HepG2 (cell line): Measurements from ENCODE around the gene NTPCR. TPM values are rescaled to one million over a fixed set of nuclear protein-coding genes. Genes with fewer than 3 reads are reported as not detected.
"Not testable (repeated sequence)": the region's sequence is repeated elsewhere in the genome, so short reads cannot be mapped to it uniquely, and the experiment has no call there.

Experiments
- ATAC-seq: fragments of 200-7000 bp; cut with Tn5 transposase; 3 replicates; pipeline ENCODE4 v1.9.1; 2020; ENCODE audit warnings: mild to moderate bottlenecking, moderate library complexity
- BruUV-seq: library from RNA; stranded (reverse); fragments of 400-500 nt; replicated peaks from 2 replicates; lab custom pipeline; 2021; lab: Mats Ljungman, UMichigan
- CTCF ChIA-PET: fragments of 300-600 bp; formaldehyde crosslinking; extraction: SDS; loops from one replicate; lab custom pipeline; 2021; ENCODE audit warnings: low total read pairs, inconsistent platforms, low intra/inter-chr PET ratio; lab: Yijun Ruan, JAX
- POLR2A ChIA-PET: fragments of 350-600 bp; sonication (Branson Sonifier 250); formaldehyde crosslinking; loops from one replicate; lab custom pipeline; 2020; ENCODE audit warnings: antibody characterized with exemption, inconsistent platforms; lab: Yijun Ruan, JAX
- DNase-seq: peaks from one replicate; pipeline ENCODE4 v3.0.0-alpha.2; 2015; ENCODE audit warnings: low spot score
- FAIRE-seq: peaks from 3 replicates; lab custom pipeline; 2011; peaks lifted over from hg19 to GRCh38; lab: Jason Lieb, UNC
- H2AFZ ChIP-seq: one replicate; pipeline ENCODE4 v1.6.1; 2011; ENCODE audit warnings: low read length, inconsistent platforms
- H3K27ac ChIP-seq: fragments of 300-600 bp; 3 replicates; pipeline ENCODE4 v1.8.0; 2011; ENCODE audit warnings: mixed run types, mild to moderate bottlenecking, mixed read lengths, low read length, inconsistent platforms; ENCODE audit not compliant: insufficient read depth; ENCODE audit errors: extremely low read length
- H3K27me3 ChIP-seq, 2 experiments: fragments of 200-600 bp in 1 of 2; 2 replicates in 1 of 2; 3 replicates in 1 of 2; pipeline versions ENCODE4 v1.6.0 to v1.8.0; 2011; ENCODE audit warnings: low read length in 2 of 2, mild to moderate bottlenecking in 2 of 2, moderate library complexity in 2 of 2, inconsistent platforms in 1 of 2; ENCODE audit not compliant: insufficient read depth in 2 of 2, control insufficient read depth in 1 of 2
- H3K36me3 ChIP-seq, 2 experiments: fragments of 200-600 bp in 1 of 2; replicated peaks in 1 of 2; 2 replicates in 1 of 2; 3 replicates in 1 of 2; pipeline versions ENCODE4 v1.5.1 to v1.8.0; 2011; ENCODE audit warnings: low read length in 2 of 2, inconsistent platforms in 1 of 2; ENCODE audit not compliant: insufficient read depth in 2 of 2, control insufficient read depth in 1 of 2
- H3K4me1 ChIP-seq: 2 replicates; pipeline ENCODE4 v1.5.1; 2012; ENCODE audit warnings: low read length, inconsistent platforms; ENCODE audit not compliant: insufficient read depth
- H3K4me2 ChIP-seq: 2 replicates; pipeline ENCODE4 v1.6.0; 2011; ENCODE audit warnings: low read depth, low read length, inconsistent platforms
- H3K4me3 ChIP-seq, 3 experiments: fragments of 200-600 bp in 1 of 3; sonication (generic), shearing (Covaris generic) in 1 of 3; replicated peaks in 1 of 3; 2 replicates each; pipeline ENCODE4 v1.5.1; 2011 to 2016; ENCODE audit warnings: low read length in 3 of 3, inconsistent platforms in 2 of 3, low read depth in 2 of 3, mild to moderate bottlenecking in 2 of 3, control low read depth in 1 of 3, mixed read lengths in 1 of 3; ENCODE audit not compliant: insufficient read depth in 1 of 3
- H3K79me2 ChIP-seq: one replicate; pipeline ENCODE4 v1.6.1; 2011; ENCODE audit warnings: low read length, inconsistent platforms; ENCODE audit not compliant: insufficient read depth
- H3K9ac ChIP-seq: 2 replicates; pipeline ENCODE4 v1.6.0; 2011; ENCODE audit warnings: mild to moderate bottlenecking, low read depth, low read length, inconsistent platforms; ENCODE audit not compliant: insufficient read depth
- H3K9me3 ChIP-seq: 2 replicates; pipeline ENCODE4 v1.5.1; 2012; ENCODE audit warnings: mild to moderate bottlenecking, low read length
- H4K20me1 ChIP-seq: 2 replicates; pipeline ENCODE4 v1.6.0; 2011; ENCODE audit warnings: inconsistent platforms, mild to moderate bottlenecking, low read length, moderate library complexity; ENCODE audit not compliant: insufficient read depth
- ARNT2 ChIP-seq: sonication (generic); formaldehyde crosslinking; IDR thresholded peaks from 2 replicates; pipeline ENCODE4 v1.8.0; 2022; ENCODE audit warnings: mild to moderate bottlenecking, low read depth, missing genetic modification reagents, moderate library complexity
- CREB3 ChIP-seq: sonication (generic); formaldehyde crosslinking; IDR thresholded peaks from 2 replicates; pipeline ENCODE4 v1.5.0; 2020; ENCODE audit warnings: missing genetic modification reagents
- PHF21A ChIP-seq: sonication (generic); formaldehyde crosslinking; IDR thresholded peaks from 2 replicates; pipeline ENCODE4 v1.5.0; 2020; ENCODE audit warnings: mild to moderate bottlenecking, missing genetic modification reagents
- RORA ChIP-seq: sonication (generic); formaldehyde crosslinking; IDR thresholded peaks from 2 replicates; pipeline ENCODE4 v1.5.0; 2020; ENCODE audit warnings: mild to moderate bottlenecking, missing genetic modification reagents, moderate library complexity
- TP53 ChIP-seq: sonication (generic); formaldehyde crosslinking; conservative IDR thresholded peaks from 2 replicates; pipeline ENCODE4 v1.4.0; 2020; ENCODE audit warnings: missing genetic modification reagents
- ZGPAT ChIP-seq: IDR thresholded peaks from 2 replicates; pipeline ENCODE4 v1.6.1; 2016; ENCODE audit warnings: mild to moderate bottlenecking
- ZNF18 ChIP-seq: sonication (generic); formaldehyde crosslinking; IDR thresholded peaks from 2 replicates; pipeline ENCODE4 v1.8.0; 2022; ENCODE audit warnings: mild to moderate bottlenecking, missing genetic modification reagents; ENCODE audit not compliant: insufficient replicate concordance
- ZNF883 ChIP-seq: sonication (generic); formaldehyde crosslinking; IDR thresholded peaks from 2 replicates; pipeline ENCODE4 v1.5.1; 2020; ENCODE audit warnings: mild to moderate bottlenecking, missing genetic modification reagents; ENCODE audit errors: not compliant biosample characterization
- WGBS: methylation state at CpG from one replicate; pipeline ENCODE4 v1.1.6; 2017; ENCODE audit warnings: low lambda C conversion rate; 5-methylcytosine and 5-hydroxymethylcytosine counted together
- in situ Hi-C: cut with HindIII; loops from 2 replicates; pipeline ENCODE4 v1.10.0; 2017; ENCODE audit warnings: low pct_unique_long_range_greater_than_20kb; ENCODE audit not compliant: extremely low pct_ligation_motif_present
- intact Hi-C: fragments of 100-400 bp; cut with micrococcal nuclease; formaldehyde crosslinking; loops from one replicate; pipeline ENCODE4 v1.10.0; 2022; ENCODE audit not compliant: unreplicated experiment
- polyA plus RNA-seq, 8 experiments: library from polyadenylated mRNA; depleted of rRNA in 3 of 8; stranded (reverse) in 7 of 8; unstranded in 1 of 8; fragments of >200 nt; fragmentation: Illumina TruSeq in 4 of 8; extraction: Trizol in 4 of 8; gene quantifications; 2 replicates each; pipeline versions ENCODE4 v1.2.1 to v1.2.3, GENCODE V29; 2011 to 2016; ENCODE audit warnings: low read depth in 4 of 8, missing spikeins in 1 of 8, mixed read lengths in 1 of 8; ENCODE audit not compliant: insufficient read depth in 1 of 8
- total RNA-seq, 5 experiments: library from RNA; depleted of rRNA; stranded (reverse); fragments of >200 nt; fragmentation: Illumina TruSeq; extraction: Trizol; gene quantifications; 2 replicates each; pipeline ENCODE4 v1.2.3, GENCODE V29; 2016; ENCODE audit warnings: low read depth in 1 of 5
- TF ChIP-seq, protein P1 (sequence below): sonication (generic); formaldehyde crosslinking; IDR thresholded peaks from 2 replicates; pipeline ENCODE4 v1.4.0; 2020; ENCODE audit warnings: mild to moderate bottlenecking, missing genetic modification reagents

NTPCR gene
- total and polyA plus RNA-seq, 2 of the 13 experiments (the other 11 are each of a cell fraction or from before 2014, with no cell fraction given): 11.7 to 47.0 TPM

DNA sequence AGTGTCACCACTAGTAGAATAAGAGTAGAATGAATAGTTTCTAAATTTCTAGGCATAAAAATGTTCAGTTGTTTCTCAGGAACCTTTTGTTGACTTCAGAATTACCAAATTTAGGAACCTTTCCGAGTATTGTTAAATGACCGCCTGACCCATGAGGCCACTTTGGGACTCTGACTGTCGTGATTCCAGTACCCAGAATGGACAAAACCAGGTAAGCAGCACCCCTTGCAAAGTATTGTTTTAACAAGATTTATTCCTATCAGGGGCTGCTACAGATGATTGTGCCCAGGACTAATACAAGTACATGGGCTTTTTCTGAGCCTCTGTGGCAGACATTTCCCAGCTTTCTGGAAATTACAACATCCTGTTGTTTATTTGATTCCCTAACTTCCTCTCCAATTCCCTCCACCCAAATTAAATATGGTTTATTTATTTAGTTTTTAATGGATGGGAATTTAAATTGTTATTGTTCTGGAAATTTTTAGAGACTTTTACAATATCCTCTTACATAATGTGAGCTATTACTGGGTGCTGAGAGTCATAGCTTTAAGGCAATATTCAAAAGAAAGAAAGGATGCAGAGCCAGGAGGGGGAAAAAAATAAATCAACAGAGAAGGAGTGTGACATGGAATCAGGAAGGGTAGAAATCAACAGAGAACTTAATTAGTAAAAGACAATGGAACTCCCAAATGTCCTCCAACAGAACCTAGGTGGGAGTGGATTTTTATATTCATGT, 37.4 kb upstream of the NTPCR start:
- TF ChIP-seq ZNF883 (no peak), ZGPAT (no peak), CREB3 (CRISPR knock-in tag) (no peak), RORA (CRISPR knock-in tag) (no peak), PHF21A (CRISPR knock-in tag) (no peak), ZNF18 (CRISPR knock-in tag) (no peak), TP53 (CRISPR knock-in tag) (no peak), ARNT2 (no peak)
- TF ChIP-seq, protein P1, sequence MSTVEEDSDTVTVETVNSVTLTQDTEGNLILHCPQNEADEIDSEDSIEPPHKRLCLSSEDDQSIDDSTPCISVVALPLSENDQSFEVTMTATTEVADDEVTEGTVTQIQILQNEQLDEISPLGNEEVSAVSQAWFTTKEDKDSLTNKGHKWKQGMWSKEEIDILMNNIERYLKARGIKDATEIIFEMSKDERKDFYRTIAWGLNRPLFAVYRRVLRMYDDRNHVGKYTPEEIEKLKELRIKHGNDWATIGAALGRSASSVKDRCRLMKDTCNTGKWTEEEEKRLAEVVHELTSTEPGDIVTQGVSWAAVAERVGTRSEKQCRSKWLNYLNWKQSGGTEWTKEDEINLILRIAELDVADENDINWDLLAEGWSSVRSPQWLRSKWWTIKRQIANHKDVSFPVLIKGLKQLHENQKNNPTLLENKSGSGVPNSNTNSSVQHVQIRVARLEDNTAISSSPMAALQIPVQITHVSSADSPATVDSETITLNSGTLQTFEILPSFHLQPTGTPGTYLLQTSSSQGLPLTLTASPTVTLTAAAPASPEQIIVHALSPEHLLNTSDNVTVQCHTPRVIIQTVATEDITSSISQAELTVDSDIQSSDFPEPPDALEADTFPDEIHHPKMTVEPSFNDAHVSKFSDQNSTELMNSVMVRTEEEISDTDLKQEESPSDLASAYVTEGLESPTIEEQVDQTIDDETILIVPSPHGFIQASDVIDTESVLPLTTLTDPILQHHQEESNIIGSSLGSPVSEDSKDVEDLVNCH (CRISPR knock-in tag): no peak
- in situ Hi-C loops: no loop called here
- POLR2A ChIA-PET: no interaction called here
- H3K27ac ChIP-seq: no peak overlapping the region
- no peak overlapping the region for H3K4me2 ChIP-seq
- CTCF ChIA-PET: no interaction called here
- intact Hi-C loops: no loop called here
- FAIRE-seq: no peak
- no peaks in the 10 kb centered on the region; a peak in 1 of 5 replicates for H3K27me3 ChIP-seq
- H3K4me3 ChIP-seq: no peak overlapping the region
- no peaks in the 10 kb centered on the region for H3K9me3 ChIP-seq
- H3K79me2 ChIP-seq: no peaks in the 10 kb centered on the region
- no peaks in the 10 kb centered on the region for H3K4me1 ChIP-seq
- H3K36me3 ChIP-seq: no peaks in the 10 kb centered on the region
- WGBS: 15% methylated on average over 3 of the region's 3 CpGs
- no peak for DNase-seq
- H3K9ac ChIP-seq: no peak overlapping the region
- ATAC-seq: no peak
- H2AFZ ChIP-seq: no peak overlapping the region
- BruUV-seq: no TSS peak
- no peaks in the 10 kb centered on the region for H4K20me1 ChIP-seq

GRCh38 chr1:232914271-232914670, 36.1 kb upstream of the NTPCR start:
- CTCF ChIA-PET, POLR2A ChIA-PET, H3K9ac ChIP-seq, H2AFZ ChIP-seq, H3K4me2 ChIP-seq, FAIRE-seq, ATAC-seq, H3K27me3 ChIP-seq, H3K27ac ChIP-seq, BruUV-seq, H3K4me1 ChIP-seq, H3K9me3 ChIP-seq, in situ Hi-C loops, H4K20me1 ChIP-seq, H3K36me3 ChIP-seq, H3K79me2 ChIP-seq, DNase-seq, H3K4me3 ChIP-seq, intact Hi-C loops: not testable (repeated sequence)
- WGBS: 2% methylated on average over 2 of the region's 2 CpGs
